DOHH2 (cell line): ENCODE results near the gene POFUT2.

Source experiments
- EZH2phosphoT487 ChIP-seq: fragments of 200-600 bp; sonication (generic); IDR thresholded peaks from 2 replicates; pipeline ENCODE4 v1.6.1; 2017; ENCODE audit warnings: borderline replicate concordance, mild to moderate bottlenecking, antibody characterized with exemption, low read length, moderate library complexity, mixed read lengths
- TF ChIP-seq, protein P1 (sequence below): fragments of 200-600 bp; sonication (generic); IDR thresholded peaks from one replicate; pipeline ENCODE4 v1.5.1; 2014; ENCODE audit warnings: antibody characterized with exemption, mild to moderate bottlenecking, low read depth, low read length; ENCODE audit not compliant: poor library complexity, severe bottlenecking

GRCh38 chr21:45332981-45333582 is 45.4 kb upstream of the POFUT2 start:
- TF ChIP-seq, protein P1, sequence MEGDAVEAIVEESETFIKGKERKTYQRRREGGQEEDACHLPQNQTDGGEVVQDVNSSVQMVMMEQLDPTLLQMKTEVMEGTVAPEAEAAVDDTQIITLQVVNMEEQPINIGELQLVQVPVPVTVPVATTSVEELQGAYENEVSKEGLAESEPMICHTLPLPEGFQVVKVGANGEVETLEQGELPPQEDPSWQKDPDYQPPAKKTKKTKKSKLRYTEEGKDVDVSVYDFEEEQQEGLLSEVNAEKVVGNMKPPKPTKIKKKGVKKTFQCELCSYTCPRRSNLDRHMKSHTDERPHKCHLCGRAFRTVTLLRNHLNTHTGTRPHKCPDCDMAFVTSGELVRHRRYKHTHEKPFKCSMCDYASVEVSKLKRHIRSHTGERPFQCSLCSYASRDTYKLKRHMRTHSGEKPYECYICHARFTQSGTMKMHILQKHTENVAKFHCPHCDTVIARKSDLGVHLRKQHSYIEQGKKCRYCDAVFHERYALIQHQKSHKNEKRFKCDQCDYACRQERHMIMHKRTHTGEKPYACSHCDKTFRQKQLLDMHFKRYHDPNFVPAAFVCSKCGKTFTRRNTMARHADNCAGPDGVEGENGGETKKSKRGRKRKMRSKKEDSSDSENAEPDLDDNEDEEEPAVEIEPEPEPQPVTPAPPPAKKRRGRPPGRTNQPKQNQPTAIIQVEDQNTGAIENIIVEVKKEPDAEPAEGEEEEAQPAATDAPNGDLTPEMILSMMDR, result no peak
- no peak for TF ChIP-seq EZH2phosphoT487
